ENCODE measurements around the gene APOA4.

GRCh38 chr11:116835791-116836631 lies 12.9 kb upstream of the APOA4 start:
- no peak for TF ChIP-seq TAF1 (conservative IDR thresholded peaks at IDR 0.05)
- TF ChIP-seq, protein P1, sequence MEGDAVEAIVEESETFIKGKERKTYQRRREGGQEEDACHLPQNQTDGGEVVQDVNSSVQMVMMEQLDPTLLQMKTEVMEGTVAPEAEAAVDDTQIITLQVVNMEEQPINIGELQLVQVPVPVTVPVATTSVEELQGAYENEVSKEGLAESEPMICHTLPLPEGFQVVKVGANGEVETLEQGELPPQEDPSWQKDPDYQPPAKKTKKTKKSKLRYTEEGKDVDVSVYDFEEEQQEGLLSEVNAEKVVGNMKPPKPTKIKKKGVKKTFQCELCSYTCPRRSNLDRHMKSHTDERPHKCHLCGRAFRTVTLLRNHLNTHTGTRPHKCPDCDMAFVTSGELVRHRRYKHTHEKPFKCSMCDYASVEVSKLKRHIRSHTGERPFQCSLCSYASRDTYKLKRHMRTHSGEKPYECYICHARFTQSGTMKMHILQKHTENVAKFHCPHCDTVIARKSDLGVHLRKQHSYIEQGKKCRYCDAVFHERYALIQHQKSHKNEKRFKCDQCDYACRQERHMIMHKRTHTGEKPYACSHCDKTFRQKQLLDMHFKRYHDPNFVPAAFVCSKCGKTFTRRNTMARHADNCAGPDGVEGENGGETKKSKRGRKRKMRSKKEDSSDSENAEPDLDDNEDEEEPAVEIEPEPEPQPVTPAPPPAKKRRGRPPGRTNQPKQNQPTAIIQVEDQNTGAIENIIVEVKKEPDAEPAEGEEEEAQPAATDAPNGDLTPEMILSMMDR (IDR thresholded peaks at IDR 0.05; ENCODE audit: low read depth, low read length, missing input control) = peak; percentile 33
- no peak for TF ChIP-seq FOXA1 (IDR thresholded peaks at IDR 0.05)
